HG03108 (cell line): Measurements from ENCODE around the gene SRSF1.
"Not testable (repeated sequence)": the region's sequence is repeated elsewhere in the genome, so short reads cannot be mapped to it uniquely, and the experiment has no call there.

Experiments
- ATAC-seq: cut with Tn5 transposase; IDR thresholded peaks from one replicate; pipeline ENCODE4 v1.9.1; 2021; ENCODE audit warnings: moderate library complexity; ENCODE audit not compliant: unreplicated experiment

Gene SRSF1

GRCh38 chr17:57991537-57991936, 15.5 kb downstream of the SRSF1 start:
- ATAC-seq = no peak

- no peak for ATAC-seq
Observed at GRCh38 chr17:57990037-57990436, 17.0 kb downstream of the SRSF1 start.

DNA sequence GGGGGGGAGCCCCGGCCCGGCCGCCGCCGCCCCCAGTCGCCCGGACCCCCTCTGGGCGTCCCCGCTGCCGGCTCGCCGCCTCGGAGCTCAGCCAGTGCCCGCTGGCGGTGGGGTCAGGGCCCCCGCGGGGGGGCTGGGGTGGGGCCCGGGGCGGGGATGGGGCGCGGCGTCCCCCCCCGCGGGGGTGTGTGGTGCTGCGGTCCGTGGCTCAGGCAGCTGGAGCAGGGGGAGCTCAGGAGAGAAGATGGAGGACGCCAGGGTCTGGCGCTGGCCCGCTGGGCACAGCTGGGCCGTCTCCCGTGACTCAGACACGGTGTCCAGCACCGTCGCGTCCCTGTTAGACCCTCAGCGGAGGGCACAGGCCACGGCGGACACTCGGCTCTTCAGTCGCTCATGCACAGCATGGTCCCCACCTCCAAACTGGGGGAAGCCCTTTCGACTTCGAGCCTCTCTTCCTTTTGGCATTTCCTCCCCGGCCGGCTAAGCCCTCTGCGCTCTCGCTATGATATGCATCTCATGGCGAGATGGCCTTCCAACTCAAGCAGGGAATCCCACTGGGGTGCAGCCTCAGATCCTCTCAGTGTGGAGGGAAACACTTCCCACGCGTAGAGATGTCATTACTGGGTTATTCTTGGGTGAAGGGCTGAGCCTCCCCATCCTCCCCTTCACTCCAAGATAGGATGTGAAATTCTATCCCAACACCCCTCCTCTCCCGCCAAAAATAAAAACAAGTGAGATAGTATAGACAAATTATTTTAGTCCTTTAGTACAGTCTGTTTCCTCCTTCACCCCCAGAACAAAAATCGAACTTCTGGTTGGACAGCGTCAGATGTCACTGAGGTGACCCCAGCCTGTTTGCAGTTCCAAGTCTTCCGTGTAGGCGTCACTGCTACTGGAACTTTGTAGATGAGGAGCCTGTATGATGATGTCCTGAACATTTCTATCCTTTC, 18.5 kb downstream of the SRSF1 start:
- ATAC-seq = peak; percentile 62

GRCh38 chr17:57987581-57988300, 19.3 kb downstream of the SRSF1 start, which contains the start of gene VEZF1:
Gene VEZF1 (minus strand): TSS chr17:57988254. CDS start chr17:57988111, 143 bp downstream.
- peak; percentile 59 for ATAC-seq

GRCh38 chr17:57986841-57987580, 20.0 kb downstream of the SRSF1 start:
- ATAC-seq = peak; percentile 6

DNA sequence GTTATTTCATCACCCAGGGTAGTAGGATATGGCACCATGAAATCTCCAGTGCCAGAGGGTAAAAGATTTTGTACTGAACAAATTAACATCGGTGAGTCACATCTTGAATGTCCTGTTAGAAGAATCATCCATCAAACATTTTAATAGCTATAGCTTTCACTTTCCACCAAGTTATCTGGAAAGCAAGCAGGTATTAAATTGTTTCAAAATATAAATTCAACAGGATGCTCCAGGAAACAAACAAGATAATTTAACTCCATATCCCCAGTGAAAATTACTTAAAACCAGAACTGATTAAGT, 21.4 kb downstream of the SRSF1 start:
- ATAC-seq = no peak

- no peak for ATAC-seq
Observed at GRCh38 chr17:57984936-57985674, 21.9 kb downstream of the SRSF1 start.

DNA sequence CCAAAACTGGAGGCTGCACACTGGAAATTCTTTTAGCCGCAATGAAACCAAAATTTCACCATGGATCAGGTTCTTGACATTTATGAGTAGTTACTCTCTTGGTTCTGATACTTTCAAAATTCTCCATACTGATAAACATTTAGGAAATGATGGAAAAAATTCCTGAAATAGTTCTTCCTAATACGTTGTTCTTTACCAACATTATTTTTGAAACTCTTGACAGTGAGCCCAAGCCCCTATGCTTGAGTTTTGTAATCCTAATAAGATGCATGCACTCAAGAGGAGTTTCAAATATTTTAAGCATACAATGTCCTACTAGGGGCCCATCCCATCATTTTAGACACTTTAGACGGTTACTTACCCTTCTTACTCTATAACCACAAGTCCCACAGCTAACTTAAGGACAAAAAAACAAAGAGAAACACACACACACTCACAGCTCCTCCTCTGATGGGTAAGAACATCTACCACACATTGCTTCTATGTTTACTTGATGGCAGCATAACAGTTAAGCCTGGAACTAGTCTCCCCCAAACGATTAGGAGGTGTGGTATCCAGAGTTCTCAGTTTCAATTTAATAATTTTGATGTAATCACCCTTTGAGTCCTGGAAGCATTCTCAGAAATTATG, 22.7 kb downstream of the SRSF1 start:
- ATAC-seq = no peak

GRCh38 chr17:57983446-57983845, 23.6 kb downstream of the SRSF1 start:
- ATAC-seq = no peak

DNA sequence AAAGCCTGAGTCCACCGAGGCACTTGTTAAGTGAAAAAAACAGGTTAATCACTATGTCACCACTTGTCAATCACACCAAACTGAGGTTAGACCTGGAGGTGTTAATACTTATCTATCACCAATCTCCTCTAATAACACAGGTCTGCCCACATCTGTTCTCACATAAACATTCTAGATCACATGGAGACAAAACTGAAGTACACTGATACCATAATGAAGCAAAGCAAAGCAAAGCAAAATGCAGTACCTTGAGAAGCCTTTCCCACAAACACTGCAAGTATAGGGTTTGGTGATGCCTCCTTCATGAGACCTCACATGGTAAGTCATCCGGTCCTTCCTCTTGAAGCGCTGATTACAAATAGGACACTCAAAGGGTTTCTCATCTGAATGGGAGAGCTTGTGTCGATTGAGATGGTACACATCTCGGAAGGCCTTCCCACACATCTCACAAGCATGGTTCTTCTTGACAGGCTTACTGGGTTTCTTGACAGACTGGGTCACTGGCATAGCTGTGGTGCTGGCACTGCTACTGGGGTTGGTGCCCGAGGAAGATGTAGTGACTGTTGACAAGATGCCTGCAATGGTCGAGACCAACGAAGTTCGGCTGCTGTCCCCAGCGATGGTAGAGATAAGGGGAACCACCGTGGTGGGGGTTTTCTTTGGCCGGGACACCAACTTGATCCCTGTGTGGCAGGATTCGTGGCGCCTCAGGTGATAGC, 24.4 kb downstream of the SRSF1 start:
- ATAC-seq = no peak

GRCh38 chr17:57980522-57980921, 26.5 kb downstream of the SRSF1 start:
- ATAC-seq = no peak

- no peak for ATAC-seq
Observed at GRCh38 chr17:57979076-57979475, 28.0 kb downstream of the SRSF1 start.

- ATAC-seq = no peak
Observed at GRCh38 chr17:57976594-57976993, 30.5 kb downstream of the SRSF1 start.

DNA sequence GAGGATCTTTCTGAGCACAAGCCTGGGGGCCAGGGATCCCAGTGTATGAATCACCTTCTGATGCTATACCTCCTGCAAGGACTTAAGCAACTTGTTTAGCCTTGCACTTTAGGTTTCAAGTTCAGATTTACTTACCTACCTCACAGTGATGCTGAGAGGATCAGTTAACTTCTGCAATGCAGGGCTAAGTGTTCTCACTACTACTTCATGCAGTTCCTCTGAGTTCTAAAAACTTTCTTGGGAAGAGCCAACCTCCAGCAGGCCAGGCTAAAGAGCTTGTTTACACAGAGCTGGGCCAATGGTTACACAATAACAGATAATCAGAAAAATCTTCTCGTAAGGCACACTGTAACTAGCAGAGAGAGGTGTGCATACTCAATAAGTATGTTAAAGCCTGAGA, 32.0 kb downstream of the SRSF1 start:
- ATAC-seq = no peak

DNA sequence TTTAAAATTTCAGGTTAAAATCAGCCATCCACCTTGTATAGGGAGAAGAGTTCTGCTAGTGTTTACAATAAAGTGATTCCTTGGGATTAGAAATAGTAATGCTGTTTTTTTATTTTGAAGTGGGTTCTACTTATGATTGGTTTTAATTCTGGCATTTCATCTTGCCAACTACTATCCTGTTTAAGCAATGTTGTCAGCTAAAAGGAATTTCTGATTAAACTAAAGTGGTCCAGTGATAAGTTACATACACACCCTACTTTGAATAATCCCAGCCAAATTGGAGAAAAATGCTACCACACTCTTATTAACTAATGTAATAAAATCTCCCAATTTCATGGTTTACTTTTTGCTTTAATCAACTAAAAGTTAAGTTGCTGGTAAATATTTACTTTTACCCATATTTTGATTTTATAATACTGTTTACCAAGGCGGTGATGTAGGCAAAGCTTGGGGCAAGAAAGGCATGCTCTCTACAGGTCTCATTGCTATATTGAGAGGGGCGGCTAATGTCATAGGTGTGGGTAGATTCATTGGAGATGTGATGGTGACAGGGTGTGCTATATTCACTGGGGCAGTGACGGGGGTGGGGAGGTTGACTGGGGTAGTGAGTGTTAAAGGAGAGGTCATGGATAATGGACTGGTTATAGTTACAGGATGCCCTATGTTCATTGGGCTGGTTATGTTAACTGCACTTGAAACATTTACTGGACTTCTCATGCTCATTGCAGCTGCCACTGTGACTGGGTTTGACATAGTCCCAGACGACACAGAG, 32.8 kb downstream of the SRSF1 start:
- not testable (repeated sequence) for ATAC-seq

- ATAC-seq = no peak
Observed at GRCh38 chr17:57972151-57972550, 34.9 kb downstream of the SRSF1 start.

DNA sequence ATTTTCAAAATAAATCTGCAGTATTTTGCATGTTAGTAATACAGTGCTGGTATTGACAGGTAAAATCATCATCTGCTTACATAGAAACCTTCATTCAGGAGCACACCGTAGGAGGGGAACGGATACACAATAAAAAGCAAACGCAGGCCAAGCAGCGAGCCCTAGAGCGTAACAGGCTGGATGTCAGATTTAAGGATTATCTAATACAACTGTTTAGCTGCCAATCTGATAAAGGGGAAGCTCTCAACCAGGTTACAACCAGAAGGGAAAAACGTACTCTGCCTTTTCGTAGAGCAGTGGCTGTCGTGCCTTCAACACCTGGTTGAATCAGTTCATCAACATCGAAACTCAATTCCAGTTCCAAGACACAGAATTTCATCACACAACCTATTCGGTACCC, 35.5 kb downstream of the SRSF1 start:
- ATAC-seq = no peak

DNA sequence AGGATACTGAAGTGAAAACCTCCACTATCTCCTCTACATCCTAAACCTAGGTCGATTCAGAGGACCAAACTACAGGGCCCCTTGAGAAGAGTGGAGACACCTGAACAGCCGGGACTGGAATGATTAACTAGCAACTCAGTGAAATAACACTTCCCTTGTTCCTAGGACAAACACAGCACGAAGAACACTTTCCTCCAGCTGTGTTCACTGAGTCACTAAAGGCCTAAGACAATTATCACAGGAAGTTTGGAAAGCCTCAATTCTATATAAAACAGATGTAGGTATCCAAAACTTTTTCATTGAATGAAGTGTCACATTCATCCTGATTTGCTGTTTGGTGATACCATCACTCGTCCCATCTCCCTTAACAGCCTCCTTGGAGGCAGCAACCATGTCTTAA, 36.3 kb downstream of the SRSF1 start:
- ATAC-seq = no peak

DNA sequence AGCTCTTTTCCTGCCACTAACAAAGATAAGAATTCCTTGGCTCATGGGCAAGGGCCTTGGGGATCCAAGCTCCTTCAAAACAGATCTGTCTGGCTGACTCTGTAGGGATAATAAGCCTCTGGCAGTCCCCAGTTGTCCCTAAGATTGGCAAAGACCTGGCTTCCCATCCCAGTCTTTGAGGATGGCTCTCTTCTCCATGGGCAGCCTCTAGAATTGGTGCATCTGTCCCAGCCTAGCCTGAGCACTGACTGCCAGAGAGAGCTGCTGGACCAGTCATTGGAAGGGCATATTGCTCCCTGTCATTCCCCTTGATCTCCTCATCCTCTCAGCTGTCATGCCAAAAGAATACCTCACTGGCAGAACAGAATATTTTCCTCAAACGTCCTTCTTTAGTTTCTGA, 38.6 kb downstream of the SRSF1 start:
- ATAC-seq = no peak
